CD4-positive, alpha-beta T cell treated with Interleukin-17A for 4 hours (primary cell): ENCODE results near the gene NKAIN4.

ENCODE experiments used
- DNase-seq: peaks from one replicate; pipeline ENCODE4 v3.0.0-alpha.2; 2020; ENCODE audit warnings: mixed read lengths

Gene NKAIN4

DNA sequence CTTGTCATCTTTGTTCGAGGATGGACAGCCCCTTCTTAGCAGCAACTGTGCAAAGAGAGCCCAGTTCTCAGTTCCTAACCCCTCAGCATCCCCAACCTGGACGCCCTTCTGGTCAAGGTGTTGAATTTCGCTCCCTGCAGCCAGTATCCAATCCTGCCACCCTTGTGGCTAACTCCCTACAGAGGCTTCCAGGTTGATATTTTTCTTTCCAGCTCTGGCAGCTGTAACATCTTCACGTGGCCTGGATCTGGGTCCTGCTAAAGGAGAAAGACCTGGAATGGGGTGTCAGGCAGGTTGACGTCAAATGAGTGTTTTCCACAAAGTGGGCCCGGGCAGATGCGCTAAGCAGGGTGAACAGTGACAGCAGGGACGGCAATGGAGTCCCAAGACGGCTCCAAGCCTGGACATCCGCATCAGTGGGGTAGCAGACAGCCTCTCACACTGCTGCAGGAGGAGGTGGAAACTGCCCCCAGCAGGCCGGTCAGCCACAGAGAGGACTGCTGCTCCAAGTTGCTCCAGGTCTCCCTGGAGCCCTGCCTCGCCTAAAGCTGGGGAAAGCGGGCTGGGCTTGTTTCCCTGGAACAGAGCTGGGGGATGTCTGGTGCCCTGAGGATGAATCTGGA lies 37.3 kb downstream of the NKAIN4 start:
- DNase-seq, result no peak

- peak; percentile 97 for DNase-seq
Measured at GRCh38 chr20:63216041-63216848, 38.0 kb downstream of the NKAIN4 start, which contains the start of gene YTHDF1. YTHDF1 (minus strand) TSS chr20:63216131; CDS start chr20:63215892, 239 bp downstream.

GRCh38 chr20:63215101-63216040 lies 38.9 kb downstream of the NKAIN4 start:
- DNase-seq, result peak; percentile 13

DNA sequence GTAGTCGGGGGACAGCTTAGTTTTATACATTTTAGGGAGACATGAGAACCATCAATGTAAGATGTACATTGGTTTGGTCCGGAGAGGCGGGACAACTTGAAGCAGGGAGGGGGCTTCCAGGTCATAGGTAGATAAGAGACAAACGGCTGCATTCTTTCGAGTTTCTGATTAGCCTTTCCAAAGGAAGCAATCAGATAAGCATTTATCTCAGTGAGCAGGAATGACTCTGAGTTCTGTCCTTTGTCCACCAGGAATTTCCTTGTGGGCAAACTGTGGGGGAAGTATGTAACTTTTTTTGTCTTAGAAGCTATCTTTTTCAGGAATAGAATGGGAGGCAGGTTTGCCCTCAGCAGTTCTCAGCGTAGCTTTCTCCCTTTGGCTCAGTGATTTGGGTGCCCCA lies 39.7 kb downstream of the NKAIN4 start:
- no peak for DNase-seq

- no peak for DNase-seq
Measured at GRCh38 chr20:63212792-63213191, 41.5 kb downstream of the NKAIN4 start.

DNA sequence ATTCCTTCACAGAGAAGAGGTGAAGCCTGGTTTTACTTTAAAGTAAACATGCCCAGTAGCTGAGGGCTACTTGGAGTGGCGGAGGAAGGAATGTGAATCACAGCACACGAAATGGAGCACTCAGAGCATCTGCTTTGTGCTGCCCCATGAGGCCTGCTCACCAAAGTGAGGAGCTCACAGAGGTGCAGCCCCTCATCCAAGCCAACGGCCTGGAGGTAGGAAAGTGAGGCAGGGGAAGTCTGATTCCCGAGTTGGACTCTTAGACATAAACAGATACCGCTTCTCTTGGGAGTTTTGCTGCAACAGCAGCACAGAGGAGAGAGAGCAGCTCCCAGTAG lies 41.9 kb downstream of the NKAIN4 start:
- no peak for DNase-seq

DNA sequence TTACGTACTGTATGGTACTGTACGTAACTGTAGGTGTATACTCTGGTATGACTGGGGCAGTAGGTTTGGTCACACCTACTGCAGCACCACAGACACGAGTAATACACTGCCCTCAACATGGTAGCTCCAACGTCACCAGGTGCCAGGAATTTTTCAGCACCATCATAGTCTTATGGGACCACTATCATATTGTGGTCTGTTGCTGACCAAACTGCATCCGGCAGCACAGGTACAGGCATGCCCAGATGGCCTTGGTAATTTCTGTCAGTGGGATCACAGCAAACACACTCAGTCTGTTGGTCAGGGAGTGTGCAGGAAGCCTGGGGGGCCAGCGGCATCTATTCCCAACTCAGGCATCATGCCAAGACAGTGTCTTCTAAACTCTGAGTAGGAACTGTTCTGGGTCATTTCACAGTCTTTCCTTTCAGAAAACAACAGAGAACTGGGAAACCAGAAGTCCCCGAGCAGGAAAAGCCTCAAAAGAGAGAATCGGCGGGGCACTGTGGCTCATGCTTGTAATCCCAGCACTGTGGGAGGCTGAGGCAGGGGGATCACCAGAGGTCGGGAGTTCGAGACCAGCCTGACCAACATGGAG lies 44.2 kb downstream of the NKAIN4 start:
- no peak for DNase-seq

DNA sequence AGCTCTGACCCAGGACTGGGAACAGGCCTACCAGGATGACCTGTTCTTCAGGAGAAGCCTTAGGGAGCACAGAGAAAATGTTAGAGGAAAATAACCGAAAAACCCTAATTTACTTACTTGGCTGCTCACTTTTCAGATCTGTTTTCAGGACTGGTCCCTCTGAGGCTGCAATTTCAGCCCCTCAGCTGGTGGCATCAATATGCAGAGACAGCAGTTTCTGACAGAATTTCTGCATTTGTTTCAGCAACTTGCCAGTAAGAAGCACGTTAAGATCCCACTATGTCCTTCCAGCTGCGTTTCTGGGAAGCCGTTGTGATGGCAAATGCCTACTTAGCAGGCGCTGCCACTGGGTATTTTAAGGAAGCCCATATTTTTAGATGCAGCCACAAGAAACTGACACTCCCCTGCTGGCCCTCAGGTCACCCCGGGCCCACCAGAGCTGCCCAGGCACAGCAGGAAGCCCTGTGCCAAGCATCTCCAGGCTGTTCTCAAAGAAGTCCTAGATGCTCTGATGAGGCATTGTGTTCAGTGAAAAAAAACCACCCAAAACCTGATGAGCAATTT lies 45.8 kb downstream of the NKAIN4 start:
- no peak for DNase-seq

DNA sequence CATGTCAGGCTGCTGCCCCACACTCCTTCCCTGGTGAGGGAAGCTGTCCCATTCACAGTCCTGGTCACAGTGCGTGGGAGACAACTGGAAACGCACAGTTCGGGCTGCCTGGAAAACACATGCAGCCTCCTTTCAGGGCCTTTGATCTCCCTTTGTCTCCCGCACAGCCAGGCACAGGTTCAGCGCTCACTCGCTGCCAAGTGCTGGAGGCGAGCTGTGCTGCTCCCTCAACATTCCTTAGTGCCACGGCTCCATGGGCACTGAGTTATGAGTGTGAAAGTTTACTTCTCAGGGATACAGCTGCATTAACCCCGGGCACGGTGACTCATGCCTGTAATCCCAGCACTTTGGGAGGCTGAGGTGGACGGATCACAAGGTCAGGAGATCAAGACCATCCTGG lies 47.4 kb downstream of the NKAIN4 start:
- no peak for DNase-seq

DNA sequence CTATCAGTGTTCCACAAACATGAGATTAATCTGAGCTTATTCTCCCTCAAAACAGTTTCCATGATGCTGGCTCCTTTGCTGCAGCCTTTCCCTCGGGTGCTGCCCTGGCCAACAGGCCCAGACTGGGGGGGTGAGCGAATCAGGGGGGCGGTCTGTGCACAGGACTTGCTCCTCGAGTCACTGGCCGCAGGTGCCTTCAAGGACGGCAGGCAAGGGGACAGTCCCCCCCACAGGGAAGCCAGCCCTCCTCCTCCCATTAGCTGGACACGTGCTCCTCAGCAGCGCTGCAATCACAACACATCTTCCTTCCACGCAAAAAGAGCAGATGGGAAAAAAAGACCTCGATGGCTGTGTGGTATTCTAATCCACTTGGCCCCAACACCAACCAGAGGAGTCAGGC lies 48.4 kb downstream of the NKAIN4 start:
- no peak for DNase-seq

DNA sequence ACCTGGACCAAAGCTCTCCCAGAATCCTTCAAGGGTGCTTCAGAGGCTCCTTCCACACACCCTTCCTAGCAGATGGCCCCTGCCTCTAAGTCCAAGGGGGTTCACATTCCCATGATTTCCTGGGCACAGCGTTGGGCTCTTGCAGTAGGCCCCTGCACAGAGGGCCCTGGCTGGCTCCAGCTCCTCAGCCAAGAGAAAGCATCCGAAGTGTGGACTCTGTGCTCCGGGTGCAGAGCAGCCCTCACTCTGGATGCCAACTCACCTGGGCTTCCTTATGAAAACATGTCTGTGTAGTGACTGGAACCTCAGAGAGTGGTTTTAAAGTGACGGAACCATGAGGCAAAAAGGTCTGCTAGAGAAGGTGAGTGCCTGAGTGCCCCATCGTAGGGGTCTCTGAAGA lies 49.9 kb downstream of the NKAIN4 start:
- no peak for DNase-seq

GRCh38 chr20:63202811-63203526 lies 51.3 kb downstream of the NKAIN4 start:
- no peak for DNase-seq

GRCh38 chr20:63202021-63202420 lies 52.2 kb downstream of the NKAIN4 start:
- no peak for DNase-seq

- DNase-seq, result no peak
Measured at GRCh38 chr20:63198606-63199005, 55.7 kb downstream of the NKAIN4 start.

- DNase-seq, result no peak
Measured at GRCh38 chr20:63196768-63197470, 57.3 kb downstream of the NKAIN4 start.

- DNase-seq, result no peak
Measured at GRCh38 chr20:63194797-63195173, 59.5 kb downstream of the NKAIN4 start.

- DNase-seq, result no peak
Measured at GRCh38 chr20:63194007-63194796, 60.1 kb downstream of the NKAIN4 start.

DNA sequence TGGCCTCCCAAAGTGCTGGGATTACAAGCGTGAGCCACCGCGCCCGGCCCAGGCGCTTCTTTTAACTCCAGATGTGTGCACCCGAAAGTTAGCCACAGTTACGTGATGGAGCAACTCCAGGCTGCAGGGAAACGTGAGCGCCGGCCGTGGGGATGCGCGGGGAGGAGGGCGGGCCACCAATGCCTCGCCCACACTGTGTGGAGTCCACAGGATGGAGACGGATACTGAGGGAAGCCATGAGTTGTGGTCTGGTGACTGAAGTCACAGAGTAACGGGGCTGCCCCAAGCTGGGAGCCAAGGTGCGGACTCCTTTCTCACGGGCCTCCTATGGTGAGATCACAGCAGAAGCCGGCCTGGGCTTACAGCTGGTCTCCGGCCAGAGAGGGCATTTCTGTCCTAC lies 61.5 kb downstream of the NKAIN4 start:
- DNase-seq, result no peak

- no peak for DNase-seq
Measured at GRCh38 chr20:63191400-63191799, 62.9 kb downstream of the NKAIN4 start.

DNA sequence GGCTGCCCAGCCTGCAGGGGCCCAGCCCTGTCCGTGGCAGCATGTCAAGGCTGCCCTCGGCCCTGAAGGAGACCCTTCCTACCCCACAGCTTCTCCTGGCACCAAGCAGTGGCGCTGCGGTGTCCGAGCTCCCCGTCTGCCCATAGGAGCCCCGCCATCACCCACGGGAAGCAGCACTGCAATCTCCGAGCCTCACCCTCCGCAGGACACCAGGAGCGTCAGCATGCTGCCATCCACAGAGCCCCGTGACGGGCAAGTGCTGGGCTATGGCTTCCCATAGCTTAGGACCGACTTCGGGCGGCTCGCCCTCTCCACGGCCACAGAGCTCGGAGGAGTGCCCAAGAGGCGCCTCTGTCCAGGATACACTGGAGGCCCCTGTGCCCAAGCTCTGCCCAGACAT lies 63.4 kb downstream of the NKAIN4 start:
- no peak for DNase-seq
